DOHH2 (cell line): Measurements from ENCODE around the gene ADAM33.

Experiments
- H3F3A ChIP-seq: fragments of 200-600 bp; sonication (generic), shearing (Covaris generic); 2 replicates; pipeline ENCODE4 v1.6.0; 2016; ENCODE audit warnings: antibody characterized with exemption, mild to moderate bottlenecking; ENCODE audit not compliant: control insufficient read depth, insufficient read depth
- H3K27ac ChIP-seq: fragments of 200-600 bp; sonication (generic); 2 replicates; pipeline ENCODE4 v1.5.1; 2014; ENCODE audit warnings: low read depth, mild to moderate bottlenecking, low read length, moderate library complexity
- H3K27me3 ChIP-seq: fragments of 200-600 bp; sonication (generic); 2 replicates; pipeline ENCODE4 v1.6.1; 2014; ENCODE audit warnings: mild to moderate bottlenecking, low read length, mixed read lengths; ENCODE audit not compliant: control insufficient read depth
- H3K36me3 ChIP-seq: fragments of 200-600 bp; sonication (generic); 2 replicates; pipeline ENCODE4 v1.6.1; 2014; ENCODE audit warnings: mild to moderate bottlenecking, low read length, moderate library complexity, mixed read lengths; ENCODE audit not compliant: control insufficient read depth
- H3K4me1 ChIP-seq: fragments of 200-600 bp; sonication (generic); 2 replicates; pipeline ENCODE4 v1.6.1; 2014; ENCODE audit warnings: mild to moderate bottlenecking, low read length, mixed read lengths; ENCODE audit not compliant: control insufficient read depth
- H3K4me2 ChIP-seq: fragments of 200-600 bp; sonication (generic); 2 replicates; pipeline ENCODE4 v1.6.0; 2014; ENCODE audit warnings: mild to moderate bottlenecking, low read length, moderate library complexity
- H3K4me3 ChIP-seq: fragments of 200-600 bp; sonication (generic); 2 replicates; pipeline ENCODE4 v1.5.1; 2014; ENCODE audit warnings: mild to moderate bottlenecking, low read length, mixed read lengths
- H3K79me2 ChIP-seq: fragments of 200-600 bp; sonication (generic); 2 replicates; pipeline ENCODE4 v1.6.1; 2014; ENCODE audit warnings: mild to moderate bottlenecking, low read length, mixed read lengths; ENCODE audit not compliant: control insufficient read depth
- H3K9me2 ChIP-seq: fragments of 200-600 bp; sonication (generic); replicated peaks from 2 replicates; pipeline ENCODE4 v1.6.1; 2014; ENCODE audit warnings: mild to moderate bottlenecking, low read length, mixed read lengths; ENCODE audit not compliant: control insufficient read depth
- H3K9me3 ChIP-seq: fragments of 200-600 bp; sonication (generic); 2 replicates; pipeline ENCODE4 v1.6.1; 2014; ENCODE audit warnings: antibody characterized with exemption, low read length, mixed read lengths; ENCODE audit not compliant: control insufficient read depth, insufficient read depth
- H4K20me1 ChIP-seq: fragments of 200-600 bp; sonication (generic); 2 replicates; pipeline ENCODE4 v1.6.0; 2014; ENCODE audit warnings: low read depth, mild to moderate bottlenecking, antibody characterized with exemption, low read length, moderate library complexity; ENCODE audit not compliant: control insufficient read depth, insufficient read depth
- EZH2phosphoT487 ChIP-seq: fragments of 200-600 bp; sonication (generic); IDR thresholded peaks from 2 replicates; pipeline ENCODE4 v1.6.1; 2017; ENCODE audit warnings: borderline replicate concordance, mild to moderate bottlenecking, antibody characterized with exemption, low read length, moderate library complexity, mixed read lengths
- TF ChIP-seq, protein P1 (sequence below): fragments of 200-600 bp; sonication (generic); IDR thresholded peaks from one replicate; pipeline ENCODE4 v1.5.1; 2014; ENCODE audit warnings: antibody characterized with exemption, mild to moderate bottlenecking, low read depth, low read length; ENCODE audit not compliant: poor library complexity, severe bottlenecking

The ADAM33 gene

DNA sequence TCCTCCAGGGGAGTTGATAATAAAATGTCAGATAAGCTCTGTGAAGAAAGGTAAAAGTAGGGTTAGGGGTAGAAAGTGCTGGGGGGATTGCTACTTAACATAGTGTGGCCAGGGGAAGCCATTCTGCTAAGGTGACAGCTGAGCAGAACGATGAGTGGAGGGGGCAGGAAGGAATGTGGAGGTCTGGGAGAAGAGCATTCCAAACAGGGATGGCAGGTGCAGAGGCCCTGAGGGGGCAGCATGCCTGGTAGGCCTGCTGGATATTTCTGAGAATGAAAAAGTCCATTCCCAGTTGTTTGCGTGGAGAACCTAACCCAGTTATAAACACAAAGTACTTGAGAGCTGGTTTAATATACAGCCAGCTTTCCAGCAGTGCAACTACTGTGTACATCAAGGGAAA, 27.9 kb downstream of the ADAM33 start:
- TF ChIP-seq, protein P1, sequence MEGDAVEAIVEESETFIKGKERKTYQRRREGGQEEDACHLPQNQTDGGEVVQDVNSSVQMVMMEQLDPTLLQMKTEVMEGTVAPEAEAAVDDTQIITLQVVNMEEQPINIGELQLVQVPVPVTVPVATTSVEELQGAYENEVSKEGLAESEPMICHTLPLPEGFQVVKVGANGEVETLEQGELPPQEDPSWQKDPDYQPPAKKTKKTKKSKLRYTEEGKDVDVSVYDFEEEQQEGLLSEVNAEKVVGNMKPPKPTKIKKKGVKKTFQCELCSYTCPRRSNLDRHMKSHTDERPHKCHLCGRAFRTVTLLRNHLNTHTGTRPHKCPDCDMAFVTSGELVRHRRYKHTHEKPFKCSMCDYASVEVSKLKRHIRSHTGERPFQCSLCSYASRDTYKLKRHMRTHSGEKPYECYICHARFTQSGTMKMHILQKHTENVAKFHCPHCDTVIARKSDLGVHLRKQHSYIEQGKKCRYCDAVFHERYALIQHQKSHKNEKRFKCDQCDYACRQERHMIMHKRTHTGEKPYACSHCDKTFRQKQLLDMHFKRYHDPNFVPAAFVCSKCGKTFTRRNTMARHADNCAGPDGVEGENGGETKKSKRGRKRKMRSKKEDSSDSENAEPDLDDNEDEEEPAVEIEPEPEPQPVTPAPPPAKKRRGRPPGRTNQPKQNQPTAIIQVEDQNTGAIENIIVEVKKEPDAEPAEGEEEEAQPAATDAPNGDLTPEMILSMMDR: no peak
- TF ChIP-seq EZH2phosphoT487: no peak
- Histone ChIP-seq H3K27ac (no peak overlapping the region), H3K27me3 (0 out of 2 replicates have a peak, but pooled peaks cover 2% of the 10 kb centered on the region), H3F3A (no peaks in the 10 kb centered on the region), H3K9me3 (no peaks in the 10 kb centered on the region), H3K79me2 (no peaks in the 10 kb centered on the region), H3K4me2 (no peak overlapping the region), H3K9me2 (no peaks in the 10 kb centered on the region), H3K4me1 (peaks cover 5% of the 10 kb centered on the region), H3K36me3 (no peaks in the 10 kb centered on the region), H4K20me1 (no peaks in the 10 kb centered on the region), H3K4me3 (no peak overlapping the region)

DNA sequence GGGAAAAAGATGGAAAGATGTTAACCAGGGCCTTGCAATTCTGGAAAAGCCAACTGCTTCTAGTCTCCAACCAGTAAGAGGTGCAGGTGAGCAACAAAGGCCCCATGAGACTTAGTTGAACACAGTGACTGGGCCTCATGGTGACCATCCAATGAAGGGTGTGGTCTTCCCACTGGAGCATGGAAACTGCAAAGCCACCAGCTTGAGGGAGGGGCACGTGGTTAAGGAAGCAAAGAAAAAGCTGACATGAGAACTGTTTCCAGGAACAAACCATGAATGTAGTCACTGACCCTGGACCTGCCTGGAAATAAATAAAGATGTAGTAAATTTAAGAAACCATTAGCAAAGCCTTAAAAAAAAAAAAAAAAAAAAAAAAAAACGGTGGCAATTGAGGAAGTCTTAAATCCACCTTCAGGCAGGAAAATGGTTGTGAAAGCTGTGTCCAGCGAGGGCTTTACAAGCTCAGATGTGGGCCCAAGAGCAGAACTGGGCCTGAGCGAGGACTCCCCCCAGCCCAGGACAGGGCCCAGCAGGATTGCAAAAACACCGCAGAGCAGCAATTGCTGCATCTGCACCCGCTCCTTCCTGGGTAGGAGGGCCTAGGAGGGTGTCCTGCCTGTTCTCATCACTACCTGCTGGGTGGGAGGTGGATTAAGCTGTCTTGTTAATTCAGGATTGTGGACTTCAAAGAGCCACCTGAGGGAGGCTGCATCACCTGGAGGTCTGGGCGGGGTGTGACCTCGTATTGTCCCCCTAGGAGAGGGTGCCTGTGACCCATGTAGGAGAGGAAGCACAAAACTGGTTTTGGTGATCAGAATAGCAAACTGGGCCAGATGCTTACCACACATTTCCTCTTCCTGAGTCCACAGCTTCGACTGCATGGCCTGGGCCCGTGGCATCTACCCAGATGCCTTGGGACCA, 28.9 kb downstream of the ADAM33 start:
- Histone ChIP-seq H3F3A (no peaks in the 10 kb centered on the region), H3K4me3 (no peak overlapping the region), H3K79me2 (no peaks in the 10 kb centered on the region), H3K27ac (no peak overlapping the region), H4K20me1 (no peaks in the 10 kb centered on the region), H3K9me2 (no peaks in the 10 kb centered on the region), H3K36me3 (no peaks in the 10 kb centered on the region), H3K4me1 (no peaks in the 10 kb centered on the region), H3K27me3 (0 out of 2 replicates have a peak, but pooled peaks cover 2% of the 10 kb centered on the region), H3K4me2 (no peak overlapping the region), H3K9me3 (no peaks in the 10 kb centered on the region)
- TF ChIP-seq EZH2phosphoT487: no peak
- TF ChIP-seq, protein P1: no peak

DNA sequence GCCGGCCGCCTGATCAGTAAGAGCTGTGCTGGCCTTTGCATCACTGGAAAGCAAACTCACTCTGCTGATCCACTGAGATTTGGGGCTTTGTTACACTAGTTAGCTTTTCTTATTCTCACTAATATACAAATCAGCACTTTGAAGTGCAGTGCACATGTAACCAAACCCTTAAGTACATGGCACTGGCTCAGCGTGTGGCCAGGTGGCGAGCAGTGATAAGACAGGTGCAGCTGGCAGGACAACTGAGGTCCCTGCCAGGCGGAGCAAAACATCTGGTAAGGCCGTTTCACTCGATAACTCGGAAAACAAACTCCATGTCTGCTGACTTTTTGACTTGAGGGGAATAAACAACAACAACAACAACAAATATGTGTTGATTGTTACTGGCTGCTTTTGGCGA, 29.6 kb downstream of the ADAM33 start:
- H3K36me3 ChIP-seq: no peaks in the 10 kb centered on the region
- H4K20me1 ChIP-seq: no peaks in the 10 kb centered on the region
- no peak overlapping the region for H3K4me2 ChIP-seq
- H3K9me2 ChIP-seq: no peaks in the 10 kb centered on the region
- no peaks in the 10 kb centered on the region for H3K4me1 ChIP-seq
- no peak overlapping the region for H3K4me3 ChIP-seq
- H3K9me3 ChIP-seq: no peaks in the 10 kb centered on the region
- H3K79me2 ChIP-seq: no peaks in the 10 kb centered on the region
- no peak for TF ChIP-seq EZH2phosphoT487
- TF ChIP-seq, protein P1: no peak
- H3K27me3 ChIP-seq: no peaks in the 10 kb centered on the region
- no peak overlapping the region for H3K27ac ChIP-seq
- H3F3A ChIP-seq: no peaks in the 10 kb centered on the region
